ACC112 (cell line): ENCODE data around the gene SPAG16.
"Not testable (repeated sequence)": the region's sequence is repeated elsewhere in the genome, so short reads cannot be mapped to it uniquely, and the experiment has no call there.

ENCODE experiments used
- H2AFZ ChIP-seq: fragments of 200-600 bp; sonication (generic); one replicate; pipeline ENCODE4 v1.6.0; 2017; ENCODE audit warnings: antibody characterized with exemption, low read length; ENCODE audit not compliant: unreplicated experiment
- H3K27ac ChIP-seq: fragments of 200-600 bp; sonication (generic); 2 replicates; pipeline ENCODE4 v1.5.1; 2014; ENCODE audit warnings: low read depth, mild to moderate bottlenecking, antibody characterized with exemption, low read length, moderate library complexity
- H3K27me3 ChIP-seq: fragments of 200-600 bp; sonication (generic); 2 replicates; pipeline ENCODE4 v1.6.1; 2014; ENCODE audit warnings: mild to moderate bottlenecking, antibody characterized with exemption, low read length, moderate library complexity, mixed read lengths; ENCODE audit not compliant: insufficient read depth
- H3K36me3 ChIP-seq: fragments of 200-600 bp; sonication (generic); 2 replicates; pipeline ENCODE4 v1.6.1; 2016; ENCODE audit warnings: mild to moderate bottlenecking, antibody characterized with exemption, low read length, moderate library complexity, mixed read lengths; ENCODE audit not compliant: insufficient read depth
- H3K4me1 ChIP-seq: fragments of 200-600 bp; sonication (generic); one replicate; pipeline ENCODE4 v1.6.1; 2016; ENCODE audit warnings: low read length, mixed read lengths; ENCODE audit not compliant: insufficient read depth, unreplicated experiment, control insufficient read depth
- H3K4me3 ChIP-seq: fragments of 200-600 bp; sonication (generic); 2 replicates; pipeline ENCODE4 v1.5.1; 2014; ENCODE audit warnings: mild to moderate bottlenecking, low read depth, low read length
- H3K79me2 ChIP-seq: fragments of 200-600 bp; sonication (generic); one replicate; pipeline ENCODE4 v1.6.0; 2016; ENCODE audit warnings: low read length; ENCODE audit not compliant: control insufficient read depth, unreplicated experiment, insufficient read depth

Gene SPAG16

GRCh38 chr2:213407027-213407426 is 122.8 kb downstream of the SPAG16 start:
- not testable (repeated sequence) for H3K79me2 ChIP-seq, H3K36me3 ChIP-seq, H3K27ac ChIP-seq, H3K4me3 ChIP-seq, H3K4me1 ChIP-seq, H2AFZ ChIP-seq, H3K27me3 ChIP-seq

GRCh38 chr2:213408426-213409070 is 124.3 kb downstream of the SPAG16 start:
- not testable (repeated sequence) for H3K27me3 ChIP-seq, H2AFZ ChIP-seq, H3K79me2 ChIP-seq, H3K4me3 ChIP-seq, H3K27ac ChIP-seq, H3K4me1 ChIP-seq, H3K36me3 ChIP-seq

GRCh38 chr2:213410687-213411086 is 126.4 kb downstream of the SPAG16 start:
- H3K4me1 ChIP-seq, H3K4me3 ChIP-seq, H3K27me3 ChIP-seq, H2AFZ ChIP-seq, H3K27ac ChIP-seq, H3K79me2 ChIP-seq, H3K36me3 ChIP-seq: not testable (repeated sequence)

GRCh38 chr2:213411582-213412289 is 127.5 kb downstream of the SPAG16 start:
- Histone ChIP-seq H3K36me3 (no peaks in the 10 kb centered on the region), H2AFZ (no peak overlapping the region), H3K4me1 (no peaks in the 10 kb centered on the region)

GRCh38 chr2:213415093-213415492 is 130.8 kb downstream of the SPAG16 start:
- H3K4me1 ChIP-seq: no peaks in the 10 kb centered on the region
- H3K4me3 ChIP-seq: no peak overlapping the region
- H2AFZ ChIP-seq: no peak overlapping the region
- no peaks in the 10 kb centered on the region for H3K27me3 ChIP-seq
- no peak overlapping the region for H3K27ac ChIP-seq
- H3K79me2 ChIP-seq: no peaks in the 10 kb centered on the region
- no peaks in the 10 kb centered on the region for H3K36me3 ChIP-seq

More at GRCh38 chr2:213411582-213412289, 127.5 kb downstream of the SPAG16 start:
- H3K4me3 ChIP-seq: no peak overlapping the region
- H3K79me2 ChIP-seq: no peaks in the 10 kb centered on the region
- H3K27ac ChIP-seq: no peak overlapping the region
- H3K27me3 ChIP-seq: no peaks in the 10 kb centered on the region

GRCh38 chr2:213416832-213417231 is 132.6 kb downstream of the SPAG16 start:
- Histone ChIP-seq H3K4me1 (no peaks in the 10 kb centered on the region), H3K27me3 (no peaks in the 10 kb centered on the region), H3K36me3 (no peaks in the 10 kb centered on the region), H3K79me2 (no peaks in the 10 kb centered on the region), H3K27ac (no peak overlapping the region), H3K4me3 (no peak overlapping the region), H2AFZ (no peak overlapping the region)

- no peak overlapping the region for H2AFZ ChIP-seq
- H3K4me1 ChIP-seq: no peaks in the 10 kb centered on the region
- H3K4me3 ChIP-seq: no peak overlapping the region
- no peak overlapping the region for H3K27ac ChIP-seq
- no peaks in the 10 kb centered on the region for H3K36me3 ChIP-seq
- H3K27me3 ChIP-seq: no peaks in the 10 kb centered on the region
- H3K79me2 ChIP-seq: no peaks in the 10 kb centered on the region
Measured at GRCh38 chr2:213419980-213420379, 135.7 kb downstream of the SPAG16 start.

GRCh38 chr2:213420828-213421385 is 136.6 kb downstream of the SPAG16 start:
- Histone ChIP-seq H3K36me3 (no peaks in the 10 kb centered on the region), H3K27ac (no peak overlapping the region), H2AFZ (no peak overlapping the region), H3K79me2 (no peaks in the 10 kb centered on the region), H3K4me1 (no peaks in the 10 kb centered on the region), H3K4me3 (no peak overlapping the region), H3K27me3 (no peaks in the 10 kb centered on the region)

GRCh38 chr2:213422211-213422610 is 137.9 kb downstream of the SPAG16 start:
- Histone ChIP-seq H2AFZ (no peak overlapping the region), H3K36me3 (no peaks in the 10 kb centered on the region), H3K27me3 (no peaks in the 10 kb centered on the region), H3K27ac (no peak overlapping the region), H3K79me2 (no peaks in the 10 kb centered on the region), H3K4me1 (no peaks in the 10 kb centered on the region), H3K4me3 (no peak overlapping the region)

GRCh38 chr2:213425618-213426017 is 141.4 kb downstream of the SPAG16 start:
- Histone ChIP-seq H3K4me3 (no peak overlapping the region), H3K36me3 (no peaks in the 10 kb centered on the region), H3K27ac (no peak overlapping the region), H3K27me3 (no peaks in the 10 kb centered on the region), H3K4me1 (no peaks in the 10 kb centered on the region), H2AFZ (no peak overlapping the region), H3K79me2 (no peaks in the 10 kb centered on the region)

GRCh38 chr2:213429516-213429915 is 145.3 kb downstream of the SPAG16 start:
- H3K27me3 ChIP-seq: no peaks in the 10 kb centered on the region
- H2AFZ ChIP-seq: no peak overlapping the region

More at GRCh38 chr2:213429516-213429915, 145.3 kb downstream of the SPAG16 start:
- no peak overlapping the region for H3K27ac ChIP-seq
- no peaks in the 10 kb centered on the region for H3K36me3 ChIP-seq
- H3K4me3 ChIP-seq: no peak overlapping the region
- H3K4me1 ChIP-seq: no peaks in the 10 kb centered on the region
- no peaks in the 10 kb centered on the region for H3K79me2 ChIP-seq
